ENCODE measurements around the gene CERS1. TPM values are rescaled to one million over a fixed set of nuclear protein-coding genes. Genes with fewer than 3 reads are reported as not detected.

The CERS1 gene
- polyA plus RNA-seq, 3 donors, result not detected

DNA sequence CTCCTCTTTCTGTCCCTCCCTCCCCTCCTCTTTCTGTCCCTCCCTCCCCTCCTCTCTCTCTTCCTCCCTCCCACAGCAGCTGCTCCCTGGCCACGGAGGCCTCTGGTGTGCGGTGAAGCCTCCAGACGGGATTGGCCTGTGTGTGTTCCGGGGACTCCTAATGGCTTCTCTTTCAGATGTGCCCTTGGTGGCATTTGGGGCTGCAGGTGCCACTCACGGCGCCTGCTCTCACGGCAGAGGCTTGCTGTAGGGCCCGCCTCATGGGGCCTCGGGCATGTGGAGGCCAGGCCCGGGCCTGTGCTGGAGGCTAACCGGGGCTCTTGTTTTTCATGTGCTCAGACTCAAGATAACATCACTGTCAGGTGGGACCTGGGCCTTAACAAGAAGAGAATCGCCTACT, 43.3 kb downstream of the CERS1 start:
- peaks cover 79 to 93% of the 10 kb centered on the region in 2 donors for H3K36me3 Mint-ChIP-seq
- Histone ChIP-seq H3K36me3 (replicated peaks in 1 of 2; ENCODE audit: control insufficient read depth in 1 of 2, insufficient read depth in 2 of 2, low read length in 2 of 2) (peaks cover 75 to 81% of the 10 kb centered on the region in 2 donors), H3K9ac (ENCODE audit: insufficient read depth, low read length, poor library complexity, severe bottlenecking) (no peak overlapping the region), H3K27ac (ENCODE audit: low read depth in 1 of 2, low read length in 2 of 2) (no peak overlapping the region), H3K79me2 (ENCODE audit: insufficient read depth, low read length) (peaks cover 45% of the 10 kb centered on the region), H3K4me2 (replicated peaks; ENCODE audit: extremely low read depth, low read length, poor library complexity, severe bottlenecking) (no peak overlapping the region), H4K20me1 (ENCODE audit: insufficient read depth, low read length) (peaks cover 88% of the 10 kb centered on the region), H3K4me3 (replicated peaks in 1 of 3; ENCODE audit: low read depth in 2 of 3, low read length in 3 of 3) (no peak overlapping the region), H3K9me3 (replicated peaks in 1 of 2; ENCODE audit: control insufficient read depth in 1 of 2, insufficient read depth in 1 of 2, low read length in 2 of 2) (no peaks in the 10 kb centered on the region), H2AFZ (ENCODE audit: insufficient read depth, low read depth, low read length, poor library complexity, severe bottlenecking) (no peak overlapping the region), H3K27me3 (ENCODE audit: control insufficient read depth in 2 of 2, insufficient read depth in 2 of 2, low read length in 2 of 2) (no peaks in the 10 kb centered on the region), H3K4me1 (ENCODE audit: control insufficient read depth in 1 of 2, insufficient read depth in 2 of 2, low read length in 2 of 2) (peaks cover 27 to 28% of the 10 kb centered on the region in 2 donors)
- H3K27me3 Mint-ChIP-seq (ENCODE audit: low read depth in 3 of 3), result peaks cover 0 to 1% (median 0%) of the 10 kb centered on the region in 3 donors
- peak overlapping the region in 1 of 7 donors; percentile 45 for H3K27ac Mint-ChIP-seq
- intact Hi-C loops (cut with micrococcal nuclease), result no loop called here
- H3K4me1 Mint-ChIP-seq, result peaks cover 27% of the 10 kb centered on the region
- no peak for DNase-seq
- no peak overlapping the region for H3K4me3 Mint-ChIP-seq
- 92% methylated on average over 11 of the region's 12 CpGs for WGBS (ENCODE audit: insufficient coverage)
- H3K9me3 Mint-ChIP-seq, result no peaks in the 10 kb centered on the region
- TF ChIP-seq, protein P1, sequence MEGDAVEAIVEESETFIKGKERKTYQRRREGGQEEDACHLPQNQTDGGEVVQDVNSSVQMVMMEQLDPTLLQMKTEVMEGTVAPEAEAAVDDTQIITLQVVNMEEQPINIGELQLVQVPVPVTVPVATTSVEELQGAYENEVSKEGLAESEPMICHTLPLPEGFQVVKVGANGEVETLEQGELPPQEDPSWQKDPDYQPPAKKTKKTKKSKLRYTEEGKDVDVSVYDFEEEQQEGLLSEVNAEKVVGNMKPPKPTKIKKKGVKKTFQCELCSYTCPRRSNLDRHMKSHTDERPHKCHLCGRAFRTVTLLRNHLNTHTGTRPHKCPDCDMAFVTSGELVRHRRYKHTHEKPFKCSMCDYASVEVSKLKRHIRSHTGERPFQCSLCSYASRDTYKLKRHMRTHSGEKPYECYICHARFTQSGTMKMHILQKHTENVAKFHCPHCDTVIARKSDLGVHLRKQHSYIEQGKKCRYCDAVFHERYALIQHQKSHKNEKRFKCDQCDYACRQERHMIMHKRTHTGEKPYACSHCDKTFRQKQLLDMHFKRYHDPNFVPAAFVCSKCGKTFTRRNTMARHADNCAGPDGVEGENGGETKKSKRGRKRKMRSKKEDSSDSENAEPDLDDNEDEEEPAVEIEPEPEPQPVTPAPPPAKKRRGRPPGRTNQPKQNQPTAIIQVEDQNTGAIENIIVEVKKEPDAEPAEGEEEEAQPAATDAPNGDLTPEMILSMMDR (IDR thresholded peaks at IDR 0.05), result no peak

DNA sequence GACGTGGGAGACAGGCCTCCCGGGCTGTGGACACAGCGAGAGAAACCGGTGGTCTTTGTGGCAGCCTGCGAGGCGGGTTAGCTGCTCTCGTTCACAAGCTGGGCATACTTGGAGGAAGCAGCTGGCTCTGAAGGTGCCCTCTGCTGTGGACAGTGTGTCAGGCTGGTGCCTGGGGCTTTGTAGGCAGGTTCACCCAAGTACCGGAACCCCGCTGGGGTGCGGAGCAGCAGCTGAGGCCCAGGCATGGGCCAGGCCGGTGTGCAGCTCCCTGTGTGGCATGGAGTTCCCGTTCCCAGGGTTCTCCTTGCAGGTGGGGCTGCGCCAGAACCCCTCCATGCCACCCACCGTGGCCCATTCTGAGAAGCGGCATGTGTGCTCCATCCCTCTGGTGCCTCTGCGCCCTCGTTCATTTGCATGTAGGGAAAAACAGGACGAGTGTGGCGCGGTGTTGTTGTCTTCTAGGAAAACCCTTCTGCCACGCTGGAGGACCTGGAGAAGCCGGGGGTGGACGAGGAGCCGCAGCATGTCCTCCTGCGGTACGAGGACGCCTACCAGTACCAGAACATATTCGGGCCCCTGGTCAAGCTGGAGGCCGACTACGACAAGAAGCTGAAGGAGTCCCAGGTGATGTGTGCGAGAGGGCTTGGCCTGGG, 44.2 kb downstream of the CERS1 start:
- Histone ChIP-seq H3K27me3 (ENCODE audit: control insufficient read depth in 2 of 2, insufficient read depth in 2 of 2, low read length in 2 of 2) (no peaks in the 10 kb centered on the region), H3K27ac (ENCODE audit: low read depth in 1 of 2, low read length in 2 of 2) (no peak overlapping the region), H3K9me3 (replicated peaks in 1 of 2; ENCODE audit: control insufficient read depth in 1 of 2, insufficient read depth in 1 of 2, low read length in 2 of 2) (no peaks in the 10 kb centered on the region), H4K20me1 (ENCODE audit: insufficient read depth, low read length) (peaks cover 88% of the 10 kb centered on the region), H3K4me1 (ENCODE audit: control insufficient read depth in 1 of 2, insufficient read depth in 2 of 2, low read length in 2 of 2) (peaks cover 35 to 37% of the 10 kb centered on the region in 2 donors), H3K79me2 (ENCODE audit: insufficient read depth, low read length) (peaks cover 54% of the 10 kb centered on the region), H2AFZ (ENCODE audit: insufficient read depth, low read depth, low read length, poor library complexity, severe bottlenecking) (no peak overlapping the region), H3K4me3 (replicated peaks in 1 of 3; ENCODE audit: low read depth in 2 of 3, low read length in 3 of 3) (no peak overlapping the region), H3K36me3 (replicated peaks in 1 of 2; ENCODE audit: control insufficient read depth in 1 of 2, insufficient read depth in 2 of 2, low read length in 2 of 2) (peaks cover 66 to 72% of the 10 kb centered on the region in 2 donors), H3K4me2 (replicated peaks; ENCODE audit: extremely low read depth, low read length, poor library complexity, severe bottlenecking) (no peak overlapping the region), H3K9ac (ENCODE audit: insufficient read depth, low read length, poor library complexity, severe bottlenecking) (no peak overlapping the region)
- Mint-ChIP-seq H3K4me3 (no peak overlapping the region), H3K36me3 (peaks cover 73 to 84% of the 10 kb centered on the region in 2 donors), H3K27ac (no peak overlapping the region), H3K4me1 (peaks cover 36% of the 10 kb centered on the region), H3K27me3 (ENCODE audit: low read depth in 3 of 3) (peaks cover 0 to 1% (median 0%) of the 10 kb centered on the region in 3 donors), H3K9me3 (no peaks in the 10 kb centered on the region)
- intact Hi-C loops (cut with micrococcal nuclease), result no loop called here
- WGBS (ENCODE audit: insufficient coverage), result 96% methylated on average over 26 of the region's 31 CpGs
- TF ChIP-seq, protein P1 (IDR thresholded peaks at IDR 0.05), result no peak
- DNase-seq, result no peak

Measured in CD14-positive monocyte (primary cell).